ENCODE data around the gene SCT.

GRCh38 chr11:616320-617198 is 10.4 kb downstream of the SCT start:
- TF ChIP-seq EZH2 (IDR thresholded peaks at IDR 0.05), result no peak
- TF ChIP-seq POLR2AphosphoS5 (IDR thresholded peaks at IDR 0.05; ENCODE audit: borderline replicate concordance, low read depth, low read length), result no peak
